ENCODE data around the gene KDM4C. TPM values are rescaled to one million over a fixed set of nuclear protein-coding genes. Genes with fewer than 3 reads are reported as not detected.

KDM4C gene
- total RNA-seq, 1 donor from 2014 or later, result 51.1 TPM

GRCh38 chr9:7055171-7055903, 297.6 kb downstream of the KDM4C start:
- DNase-seq (ENCODE audit: low spot score) (no peak), ATAC-seq (no peak)
- intact Hi-C loops (cut with DNase I), result no loop called here

DNA sequence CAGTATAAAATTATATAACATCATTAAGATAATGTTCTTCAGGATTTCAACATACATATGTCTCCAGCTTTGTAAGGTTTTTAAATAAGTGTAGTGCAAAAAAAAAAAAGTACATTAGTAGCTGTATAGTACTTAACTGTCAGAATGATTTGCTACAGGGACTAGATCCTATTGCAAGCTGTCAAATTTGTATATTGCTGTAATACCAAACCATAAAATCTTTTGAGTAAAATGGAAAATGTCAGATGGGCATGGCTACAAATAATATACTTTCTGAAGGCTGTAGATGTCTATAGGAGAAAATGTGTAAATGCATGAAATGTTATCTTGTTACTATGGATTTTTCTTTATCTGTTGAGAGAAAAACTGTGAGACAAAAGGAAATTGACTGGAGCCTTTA, 298.5 kb downstream of the KDM4C start:
- intact Hi-C loops (cut with DNase I), result no loop called here
- ATAC-seq (no peak), DNase-seq (ENCODE audit: low spot score) (no peak)

DNA sequence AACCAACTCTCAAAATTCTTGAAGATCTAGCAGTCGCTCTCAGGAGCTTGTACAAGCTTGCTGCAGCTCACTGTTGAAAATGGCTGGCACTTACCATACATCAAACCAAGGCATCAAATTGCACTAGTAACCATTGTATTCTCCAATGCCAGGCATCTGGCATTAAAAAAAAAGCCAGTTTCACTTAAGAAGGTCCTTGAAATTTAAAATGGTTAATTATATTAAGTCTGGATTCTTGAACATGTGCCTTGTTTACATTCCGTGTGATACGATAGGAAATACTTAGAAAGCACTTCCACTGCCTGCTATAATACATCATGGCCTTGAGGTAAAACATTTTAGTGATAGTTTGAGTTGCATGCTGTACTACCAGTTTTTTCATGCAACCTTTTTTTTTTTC, 300.7 kb downstream of the KDM4C start:
- DNase-seq (ENCODE audit: low spot score), result no peak
- intact Hi-C loops (cut with DNase I), result no loop called here
- no peak for ATAC-seq

DNA sequence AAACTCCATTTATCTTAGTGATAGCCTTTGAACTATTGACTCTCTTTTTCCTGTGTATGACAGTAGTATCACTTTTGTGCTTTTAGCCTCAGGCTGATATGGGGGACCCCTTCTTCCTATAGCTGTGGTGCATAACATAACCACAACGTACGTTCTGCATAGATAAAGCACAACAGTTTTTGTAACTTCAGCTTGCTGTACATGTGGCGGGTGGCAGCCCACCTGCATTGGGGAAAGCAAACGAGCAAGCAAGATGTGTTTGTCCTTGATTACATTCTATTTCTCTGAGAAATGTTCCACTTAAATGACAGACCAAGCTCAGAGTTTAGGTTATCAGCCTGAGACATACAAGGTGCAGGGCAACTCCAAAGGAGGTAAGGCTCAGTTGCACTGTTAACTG, 309.4 kb downstream of the KDM4C start:
- DNase-seq (ENCODE audit: low spot score) (no peak), ATAC-seq (no peak)
- intact Hi-C loops (cut with DNase I), result no loop called here

GRCh38 chr9:7071916-7072315, 314.1 kb downstream of the KDM4C start:
- intact Hi-C loops (cut with DNase I), result no loop called here
- ATAC-seq, result no peak
- no peak for DNase-seq (ENCODE audit: low spot score)

- DNase-seq (ENCODE audit: low spot score), result no peak
- intact Hi-C loops (cut with DNase I), result no loop called here
- no peak for ATAC-seq
Observed at GRCh38 chr9:7073706-7074105, 315.9 kb downstream of the KDM4C start.

GRCh38 chr9:7075154-7075553, 317.4 kb downstream of the KDM4C start:
- ATAC-seq (peak; percentile 77), DNase-seq (ENCODE audit: low spot score) (no peak)
- intact Hi-C loops (cut with DNase I), result no loop called here

GRCh38 chr9:7079051-7079450, 321.3 kb downstream of the KDM4C start:
- intact Hi-C loops (cut with DNase I), result no loop called here
- DNase-seq (ENCODE audit: low spot score) (no peak), ATAC-seq (no peak)

DNA sequence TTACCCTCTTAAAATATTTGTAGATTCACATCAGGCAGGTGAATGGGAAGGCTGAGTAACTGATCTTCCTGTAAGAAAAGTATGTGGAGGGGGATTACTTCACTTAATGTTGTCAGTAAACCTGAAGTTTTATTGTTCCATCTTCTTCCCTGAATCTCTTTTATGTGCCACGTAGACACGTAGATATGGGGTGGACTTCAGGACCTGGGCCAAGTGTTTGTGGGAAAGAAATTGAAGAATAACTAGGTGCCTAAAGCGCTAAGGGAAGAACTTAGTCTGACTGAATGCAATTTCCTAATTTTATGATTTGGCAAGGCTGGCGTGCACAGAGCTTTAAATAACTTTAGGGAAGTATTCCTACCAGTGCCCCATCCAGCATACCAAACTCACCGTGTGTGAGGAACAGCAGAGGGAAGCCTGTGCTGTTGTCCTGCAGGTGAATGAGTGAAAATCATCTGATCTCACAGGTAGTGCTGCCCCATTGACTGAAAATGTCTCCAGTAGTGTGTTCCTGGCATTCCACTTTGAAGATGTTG, 323.4 kb downstream of the KDM4C start:
- DNase-seq (ENCODE audit: low spot score) (no peak), ATAC-seq (no peak)
- intact Hi-C loops (cut with DNase I), result no loop called here

- intact Hi-C loops (cut with DNase I), result no loop called here
- DNase-seq (ENCODE audit: low spot score) (no peak), ATAC-seq (no peak)
Observed at GRCh38 chr9:7083192-7083591, 325.4 kb downstream of the KDM4C start.

GRCh38 chr9:7085357-7085756, 327.6 kb downstream of the KDM4C start:
- DNase-seq (ENCODE audit: low spot score) (no peak), ATAC-seq (no peak)
- intact Hi-C loops (cut with DNase I), result no loop called here

GRCh38 chr9:7086389-7086788, 328.6 kb downstream of the KDM4C start:
- DNase-seq (ENCODE audit: low spot score), result no peak
- no peak for ATAC-seq
- intact Hi-C loops (cut with DNase I), result no loop called here

- DNase-seq (ENCODE audit: low spot score) (no peak), ATAC-seq (peak; percentile 80)
- intact Hi-C loops (cut with DNase I), result no loop called here
Observed at GRCh38 chr9:7088611-7089010, 330.8 kb downstream of the KDM4C start.

GRCh38 chr9:7089406-7090193, 331.8 kb downstream of the KDM4C start:
- peak; percentile 58 for ATAC-seq
- intact Hi-C loops (cut with DNase I), result no loop called here
- DNase-seq (ENCODE audit: low spot score), result no peak

DNA sequence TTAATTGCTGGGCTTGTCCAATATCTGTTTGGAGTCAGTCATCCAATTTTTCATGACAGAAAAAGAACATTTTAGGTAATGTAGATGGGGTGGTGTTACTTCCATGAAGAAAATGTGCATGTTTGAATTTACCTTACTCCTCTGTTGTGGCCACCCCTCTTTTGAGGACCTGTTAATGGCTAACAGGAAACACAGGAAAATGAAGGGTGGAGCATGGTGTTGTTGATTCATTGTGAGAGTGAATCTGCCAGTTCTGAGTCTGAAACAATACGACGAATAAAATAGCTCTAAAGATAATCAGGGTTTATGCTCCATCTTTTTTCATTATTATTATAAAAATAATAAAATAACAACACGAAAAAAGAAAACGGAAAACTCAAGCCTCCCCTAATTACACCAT, 335.3 kb downstream of the KDM4C start:
- ATAC-seq, result no peak
- no peak for DNase-seq (ENCODE audit: low spot score)
- intact Hi-C loops (cut with DNase I), result no loop called here

DNA sequence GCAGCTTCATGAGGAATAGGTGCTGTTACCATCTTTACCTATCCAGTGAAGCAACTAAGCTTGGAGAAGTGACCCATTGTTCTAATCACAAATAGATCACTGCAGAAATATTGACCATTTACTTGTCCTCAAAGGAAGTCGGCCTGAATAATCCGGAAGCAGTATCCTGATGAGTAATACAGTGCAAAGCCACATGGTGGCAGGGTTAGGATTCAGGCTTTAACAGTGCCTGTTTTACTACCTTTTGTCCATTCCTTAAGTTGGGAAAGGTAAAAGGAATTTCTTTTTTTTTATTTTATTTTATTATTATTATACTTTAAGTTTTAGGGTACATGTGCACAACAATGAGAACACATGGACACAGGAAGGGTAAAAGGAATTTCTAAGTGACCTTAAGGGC, 336.3 kb downstream of the KDM4C start:
- intact Hi-C loops (cut with DNase I), result no loop called here
- DNase-seq (ENCODE audit: low spot score), result no peak
- no peak for ATAC-seq

GRCh38 chr9:7094576-7094975, 336.8 kb downstream of the KDM4C start:
- no peak for ATAC-seq
- no peak for DNase-seq (ENCODE audit: low spot score)
- intact Hi-C loops (cut with DNase I), result no loop called here

DNA sequence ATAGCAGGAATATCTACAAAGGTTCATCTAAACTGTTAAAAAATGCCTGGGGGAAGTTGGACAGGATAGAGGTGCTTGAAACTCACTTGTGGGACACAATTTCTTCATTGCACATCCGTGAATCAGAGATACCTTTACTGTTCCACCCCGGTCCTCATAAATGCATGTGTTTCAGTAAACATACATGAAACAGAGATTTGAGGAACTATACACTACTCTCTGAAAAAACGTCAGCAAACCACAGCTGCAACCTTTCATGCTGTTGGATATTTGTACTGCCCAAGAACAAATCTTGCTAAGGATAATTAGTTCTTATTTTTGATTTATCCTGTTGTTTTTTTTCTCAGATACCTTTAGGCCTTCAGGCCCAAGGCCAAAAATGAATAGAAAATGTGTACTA, 337.3 kb downstream of the KDM4C start:
- DNase-seq (ENCODE audit: low spot score) (no peak), ATAC-seq (no peak)
- intact Hi-C loops (cut with DNase I), result no loop called here

DNA sequence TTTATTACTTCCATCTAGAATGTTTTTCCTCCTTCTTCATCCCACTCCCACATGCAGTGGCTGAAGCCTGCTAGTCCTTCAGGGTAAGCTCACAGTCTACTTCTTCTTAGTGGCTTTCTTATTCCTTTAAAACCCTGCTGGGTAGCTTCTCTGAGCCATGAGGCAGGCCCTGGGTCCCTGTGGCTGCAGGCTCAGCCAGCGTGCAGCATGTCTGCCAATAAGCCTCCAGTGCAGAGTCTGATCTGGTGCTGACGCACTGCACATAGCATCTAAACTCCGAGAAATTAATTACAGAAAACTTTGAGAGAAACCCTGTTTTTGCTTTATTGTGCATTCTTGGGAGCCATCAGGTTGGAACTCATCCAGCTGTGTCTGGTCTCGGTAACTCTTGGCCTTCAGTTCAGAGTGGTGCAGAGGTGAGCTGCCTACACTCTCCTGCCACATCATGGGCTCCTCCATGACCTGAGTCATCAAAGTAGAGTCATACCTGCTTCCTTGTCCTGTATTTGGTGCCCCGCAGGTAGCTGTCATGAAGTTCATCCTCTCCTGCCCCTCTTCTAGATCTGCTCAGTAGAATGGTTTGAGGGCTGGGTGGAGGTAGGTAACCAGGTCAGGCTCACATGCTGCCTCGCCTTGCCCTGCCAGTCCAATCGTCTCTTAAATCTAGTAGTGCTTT, 339.4 kb downstream of the KDM4C start:
- no peak for DNase-seq (ENCODE audit: low spot score)
- intact Hi-C loops (cut with DNase I), result no loop called here
- peak; percentile 30 for ATAC-seq

Data from sciatic nerve (tissue), 2 donors.